GM19351 (cell line): ENCODE results near the gene CATSPER1.
"Not testable (repeated sequence)": the region's sequence is repeated elsewhere in the genome, so short reads cannot be mapped to it uniquely, and the experiment has no call there.

Experiments used
- ATAC-seq: cut with Tn5 transposase; IDR thresholded peaks from one replicate; pipeline ENCODE4 v1.9.1; 2021; ENCODE audit warnings: mild to moderate bottlenecking, moderate library complexity; ENCODE audit not compliant: unreplicated experiment

The CATSPER1 gene

DNA sequence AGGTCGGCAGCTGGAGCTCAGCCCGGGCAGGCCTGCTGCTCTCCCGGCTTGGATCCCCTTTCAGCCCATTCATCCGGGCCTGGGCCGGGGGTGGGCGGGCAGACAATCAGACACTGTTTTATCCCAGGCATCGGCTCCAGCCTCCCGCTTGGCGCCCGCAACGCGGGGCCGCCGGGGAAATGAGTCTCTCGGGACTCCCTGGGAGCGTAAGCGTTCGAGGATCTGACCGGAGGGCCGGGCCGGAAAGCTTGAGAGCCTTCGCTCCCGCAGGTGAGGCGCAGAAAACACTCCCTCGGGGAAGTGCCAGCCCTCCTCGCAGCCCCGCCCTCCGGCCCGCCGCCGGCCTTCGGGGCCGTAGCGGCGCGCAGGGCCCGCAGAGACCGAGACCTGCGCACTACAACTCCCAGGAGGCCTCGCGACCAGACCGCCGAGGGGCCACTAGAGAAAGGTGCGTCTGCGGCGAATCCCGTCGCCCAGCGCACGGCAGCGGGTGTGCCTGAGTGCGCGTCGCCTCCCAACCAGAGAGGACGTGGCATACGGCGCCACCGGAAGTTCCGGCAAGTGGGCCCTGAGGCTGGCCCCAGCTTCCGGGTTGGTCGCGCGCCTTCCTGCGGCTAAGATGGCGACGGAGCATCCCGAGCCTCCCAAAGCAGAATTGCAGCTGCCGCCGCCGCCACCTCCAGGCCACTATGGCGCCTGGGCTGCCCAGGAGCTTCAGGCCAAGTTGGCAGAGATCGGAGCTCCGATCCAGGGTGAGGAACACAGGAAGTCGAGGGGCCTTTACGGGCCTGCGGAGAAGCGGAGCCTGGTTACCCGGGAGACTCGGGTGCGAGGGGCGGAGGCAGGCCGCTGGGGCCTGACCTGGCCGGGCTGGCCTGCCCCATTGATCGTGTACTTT, 25.7 kb upstream of the CATSPER1 start, which contains the start of gene SF3B2:
SF3B2 (plus strand) TSS at position 599 of the 898 bp plus-strand sequence; CDS start at position 620, 21 bp downstream.
- peak; percentile 95 for ATAC-seq

DNA sequence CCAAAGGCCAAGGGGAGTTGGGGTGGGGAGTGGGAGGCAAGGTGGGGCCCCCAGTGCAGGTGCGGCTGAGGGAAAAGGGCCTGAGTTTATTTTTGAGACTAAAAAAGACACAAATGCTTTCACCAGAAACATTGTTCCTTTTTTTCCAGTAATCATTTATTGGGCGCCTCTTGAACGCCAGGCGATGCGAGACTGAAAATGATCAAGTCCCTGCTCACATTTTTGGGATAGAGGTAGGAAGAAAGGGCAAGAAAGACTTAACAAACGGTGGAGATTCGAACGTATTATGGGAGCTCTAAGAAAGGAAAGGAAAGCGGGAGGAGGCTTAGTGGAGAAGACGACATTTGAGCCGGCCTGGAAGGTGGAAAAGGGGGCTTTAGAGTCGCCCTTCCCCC, 25.1 kb upstream of the CATSPER1 start:
- no peak for ATAC-seq

DNA sequence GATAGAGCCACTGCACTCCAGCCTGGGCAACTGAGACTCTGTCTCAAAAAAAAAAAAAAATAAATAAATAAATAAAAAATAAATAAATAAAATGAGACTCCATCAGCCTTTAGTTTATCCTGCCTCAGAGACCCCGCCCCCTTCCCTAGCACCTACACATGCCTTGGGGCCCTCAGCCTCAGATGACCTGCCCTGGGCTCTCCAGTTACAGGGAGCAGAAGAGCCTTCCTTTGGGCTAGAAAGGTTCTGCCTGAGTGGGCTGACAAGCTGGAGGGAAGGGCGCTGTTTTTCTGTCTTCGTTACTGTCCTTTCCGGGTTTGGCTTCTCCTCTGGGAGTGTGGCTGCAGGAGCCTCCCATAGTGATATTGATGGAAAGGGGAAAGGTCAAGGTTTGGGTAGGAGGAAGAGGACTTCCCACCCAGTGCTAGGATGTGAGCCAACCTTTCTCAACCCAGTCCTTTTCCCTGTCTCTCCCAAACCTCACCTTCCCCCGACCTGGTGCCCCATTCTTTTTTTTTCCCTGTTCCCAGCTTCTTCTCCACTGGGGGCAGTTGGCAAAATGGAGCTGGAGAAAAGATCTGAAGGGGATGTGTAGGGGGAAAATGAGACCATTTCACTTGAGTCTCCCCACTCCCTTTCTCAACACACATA, 24.4 kb upstream of the CATSPER1 start:
- ATAC-seq, result no peak

GRCh38 chr11:66048547-66049323, 22.5 kb upstream of the CATSPER1 start, which contains the start of gene GAL3ST3:
Gene GAL3ST3, minus strand, starts transcription at chr11:66049161. Its CDS starts 3,746 bp downstream, at chr11:66045415.
- no peak for ATAC-seq

- no peak for ATAC-seq
Measured at GRCh38 chr11:66047541-66048365, 21.5 kb upstream of the CATSPER1 start.

DNA sequence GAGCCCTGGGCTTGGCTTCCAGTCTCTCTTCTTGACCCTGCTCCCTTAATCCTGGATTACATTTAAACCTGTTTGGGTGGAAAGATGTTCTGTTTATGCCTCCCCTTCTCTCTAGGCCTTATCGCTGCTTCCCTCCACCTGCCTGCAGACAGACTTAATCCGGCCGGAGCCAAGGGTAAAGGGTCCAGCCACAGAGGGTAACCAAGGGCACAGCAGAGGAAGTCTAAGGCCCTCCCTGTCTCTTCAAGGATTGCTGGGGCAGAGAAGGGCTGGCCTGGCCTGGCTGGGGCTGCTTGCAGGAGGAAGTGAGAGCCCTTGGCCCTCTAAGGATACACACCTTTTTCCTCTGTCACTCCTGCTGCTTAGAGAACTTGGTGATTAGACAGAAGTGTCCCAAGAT, 20.6 kb upstream of the CATSPER1 start:
- ATAC-seq, result no peak

GRCh38 chr11:66045177-66045639, 18.9 kb upstream of the CATSPER1 start:
- ATAC-seq, result no peak

- no peak for ATAC-seq
Measured at GRCh38 chr11:66044757-66045156, 18.5 kb upstream of the CATSPER1 start.

- no peak for ATAC-seq
Measured at GRCh38 chr11:66042996-66043906, 17.0 kb upstream of the CATSPER1 start.

DNA sequence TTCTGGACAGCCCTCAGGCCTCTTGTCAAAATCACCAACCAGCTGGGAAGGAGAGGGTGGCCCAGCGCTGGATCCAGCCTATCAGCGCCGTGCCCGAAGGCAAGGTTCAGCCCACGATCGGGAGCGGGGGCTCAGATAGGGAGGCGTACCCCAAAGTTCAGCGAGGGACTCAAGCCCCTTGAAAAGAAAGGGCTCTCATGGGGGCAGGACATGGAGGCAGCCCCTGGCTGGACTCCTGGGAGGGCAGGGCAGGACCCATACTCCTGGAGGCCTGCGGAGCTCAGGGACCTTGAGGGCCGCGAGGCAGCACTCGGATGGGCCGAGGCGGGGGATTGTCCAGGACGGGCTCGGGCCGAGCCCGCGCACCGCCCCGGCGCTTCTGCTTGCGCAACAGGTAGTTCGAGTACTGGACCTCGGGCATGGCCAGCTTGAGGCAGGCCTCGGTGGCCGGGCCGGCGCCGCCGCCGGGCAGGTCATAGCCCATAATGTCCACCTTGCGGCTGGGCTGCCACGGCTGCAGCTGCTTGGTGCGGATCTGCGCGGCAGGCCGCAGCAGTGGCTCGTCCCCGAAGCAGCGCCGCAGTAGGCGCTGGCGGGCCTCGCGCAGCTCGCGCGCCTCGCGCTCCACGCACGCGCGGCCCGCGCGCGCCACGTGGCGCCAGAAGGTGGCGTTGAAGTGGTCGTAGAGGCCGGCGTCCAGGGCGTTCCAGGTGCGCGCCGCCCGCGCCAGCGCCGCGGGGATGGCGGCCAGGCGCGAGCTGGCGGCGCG, 16.1 kb upstream of the CATSPER1 start:
- ATAC-seq, result no peak

- ATAC-seq, result no peak
Measured at GRCh38 chr11:66039765-66040164, 13.5 kb upstream of the CATSPER1 start.

DNA sequence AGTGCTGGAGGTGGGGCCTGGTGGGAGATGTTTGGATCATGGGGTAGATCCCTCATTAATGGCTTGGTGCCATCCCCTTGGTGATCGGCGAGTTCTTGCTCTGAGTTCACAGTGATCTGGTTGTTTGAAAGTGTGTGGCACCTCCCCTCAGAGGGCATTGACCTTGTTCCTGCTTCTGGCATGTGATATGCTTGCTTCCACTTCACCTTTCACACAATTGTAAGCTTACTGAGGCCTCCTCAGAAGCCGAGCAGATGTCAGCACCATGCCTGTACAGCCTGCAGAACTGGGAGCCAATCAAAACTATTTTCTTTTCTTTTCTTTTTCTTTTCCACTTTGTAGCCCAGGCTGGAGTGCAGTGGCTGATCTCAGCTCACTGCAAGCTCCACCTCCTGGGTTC, 11.0 kb upstream of the CATSPER1 start:
- no peak for ATAC-seq

GRCh38 chr11:66036334-66036710, 10.0 kb upstream of the CATSPER1 start:
- no peak for ATAC-seq

GRCh38 chr11:66035653-66036333, 9.5 kb upstream of the CATSPER1 start:
- ATAC-seq, result no peak

- ATAC-seq, result no peak
Measured at GRCh38 chr11:66032957-66033735, 6.9 kb upstream of the CATSPER1 start.

DNA sequence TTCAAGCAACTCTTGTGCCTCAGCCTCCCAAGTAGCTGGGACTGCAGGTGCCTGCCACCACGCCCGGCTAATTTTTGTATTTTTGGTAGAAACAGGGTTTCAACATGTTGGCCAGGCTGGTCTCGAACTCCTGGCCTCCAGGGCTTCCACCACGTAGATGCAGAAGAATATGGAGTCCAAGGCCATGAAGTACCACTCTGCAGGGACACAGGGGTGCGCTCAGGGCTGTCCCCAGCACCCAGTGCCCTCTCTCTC, 3.2 kb downstream of the CATSPER1 start:
- ATAC-seq, result not testable (repeated sequence)

DNA sequence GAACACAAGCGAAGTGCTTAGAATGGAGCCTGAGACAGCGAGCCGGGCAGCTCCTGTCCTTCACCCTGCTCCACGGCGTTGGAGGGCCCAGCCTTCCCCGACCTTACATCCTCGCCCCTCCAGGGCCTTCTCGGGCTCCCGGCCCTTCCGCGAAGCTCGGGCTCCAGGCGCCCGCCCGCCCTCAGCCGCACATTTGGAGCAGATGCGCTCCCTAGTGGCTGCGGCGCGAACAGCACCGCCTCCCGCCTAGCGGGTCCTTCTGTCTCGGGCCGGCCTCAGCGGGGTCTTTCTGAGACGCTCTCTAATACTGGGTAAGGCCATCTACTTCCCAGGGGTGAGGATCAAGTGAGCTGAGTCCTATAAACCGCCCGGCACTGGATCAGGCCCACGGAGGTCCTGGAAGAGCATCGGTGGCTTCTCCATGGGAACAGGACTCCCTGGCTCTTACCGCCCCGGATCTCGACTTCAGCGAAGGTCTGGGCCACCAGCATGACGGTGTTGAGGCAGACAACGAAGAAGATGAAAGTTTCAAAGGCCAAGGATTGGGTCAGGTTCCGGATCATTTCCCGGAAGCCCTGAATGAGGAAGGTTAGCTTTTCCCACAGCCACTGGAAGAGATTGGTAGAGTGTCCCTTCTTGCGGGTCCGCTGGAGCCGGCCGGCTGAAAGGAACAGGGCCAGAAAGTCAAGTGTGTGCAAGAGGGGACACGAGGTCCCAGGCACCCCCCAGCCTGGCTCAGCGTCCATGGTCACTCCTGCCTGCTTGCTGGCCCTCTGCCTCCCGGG, 3.7 kb downstream of the CATSPER1 start:
- no peak for ATAC-seq
